Immature natural killer cell (primary cell): Measurements from ENCODE around the gene NXPE1. TPM values are rescaled to one million over a fixed set of nuclear protein-coding genes. Genes with fewer than 3 reads are reported as not detected.

Experiments
- DNase-seq, 3 donors: peaks; one replicate each; pipeline ENCODE4 v3.0.0; 2022; ENCODE audit warnings: mixed read lengths in 1 of 3
- H3K27ac Mint-ChIP-seq, 6 donors: one replicate each; pipeline ENCODE4 v1.8.0; 2020; ENCODE audit warnings: mixed read lengths in 6 of 6, mild to moderate bottlenecking in 5 of 6, inconsistent platforms in 4 of 6, moderate library complexity in 3 of 6
- H3K27me3 Mint-ChIP-seq, 3 donors: one replicate each; pipeline ENCODE4 v1.8.0; 2020 to 2021; ENCODE audit warnings: low read depth in 3 of 3, mild to moderate bottlenecking in 3 of 3, mixed read lengths in 3 of 3, moderate library complexity in 3 of 3, inconsistent platforms in 1 of 3
- H3K36me3 Mint-ChIP-seq, 3 donors: one replicate each; pipeline ENCODE4 v1.8.0; 2020; ENCODE audit warnings: mixed read lengths in 3 of 3, inconsistent platforms in 2 of 3, mild to moderate bottlenecking in 2 of 3
- H3K4me1 Mint-ChIP-seq, 2 donors: one replicate each; pipeline ENCODE4 v1.8.0; 2020; ENCODE audit warnings: inconsistent platforms in 2 of 2, mild to moderate bottlenecking in 2 of 2, mixed read lengths in 2 of 2, moderate library complexity in 1 of 2
- H3K4me3 Mint-ChIP-seq, 5 donors: one replicate each; pipeline ENCODE4 v1.8.0; 2020; ENCODE audit warnings: mild to moderate bottlenecking in 5 of 5, mixed read lengths in 5 of 5, inconsistent platforms in 3 of 5, moderate library complexity in 3 of 5
- H3K9me3 Mint-ChIP-seq, 6 donors: one replicate each; pipeline ENCODE4 v1.8.0; 2020; ENCODE audit warnings: mild to moderate bottlenecking in 6 of 6, mixed read lengths in 6 of 6, inconsistent platforms in 4 of 6, moderate library complexity in 3 of 6
- polyA plus RNA-seq, 3 donors: library from polyadenylated mRNA; unstranded; fragments of 300-500 nt; fragmentation: Illumina TruSeq; gene quantifications; one replicate each; pipeline ENCODE4 v1.2.3, GENCODE V29; 2021

Gene NXPE1
- polyA plus RNA-seq, 3 donors from 2014 or later, result not detected

GRCh38 chr11:114522818-114523217 is 36.9 kb downstream of the NXPE1 start:
- Mint-ChIP-seq H3K4me1 (no peaks in the 10 kb centered on the region), H3K36me3 (no peaks in the 10 kb centered on the region), H3K27ac (no peak overlapping the region), H3K9me3 (peaks cover 3 to 25% (median 13%) of the 10 kb centered on the region in 6 donors), H3K27me3 (peaks cover 0 to 14% (median 3%) of the 10 kb centered on the region in 3 donors), H3K4me3 (no peak overlapping the region)
- DNase-seq, result no peak

DNA sequence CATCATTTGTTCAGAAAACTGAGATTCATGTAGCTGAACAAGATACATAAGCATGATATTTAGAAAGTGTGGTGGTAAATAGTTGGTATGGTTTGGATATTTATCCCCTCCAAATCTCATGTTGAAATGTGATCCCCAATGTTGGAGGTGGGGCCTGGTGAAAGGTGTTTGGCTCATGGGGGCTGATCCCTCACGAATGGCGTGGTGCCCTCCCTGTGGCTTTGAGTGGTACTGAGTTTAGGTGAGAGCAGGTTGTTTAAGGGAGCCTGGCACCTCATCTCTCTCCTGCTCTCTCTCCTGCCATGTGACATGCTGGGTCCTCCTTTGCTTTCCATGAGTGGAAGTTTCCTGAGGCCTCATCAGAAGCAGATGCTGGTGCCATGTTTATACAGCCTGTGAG is 48.1 kb downstream of the NXPE1 start:
- Mint-ChIP-seq H3K4me1 (no peaks in the 10 kb centered on the region), H3K27ac (no peak overlapping the region), H3K9me3 (peaks cover 0 to 2% (median 0%) of the 10 kb centered on the region in 6 donors), H3K27me3 (peaks cover 4 to 20% (median 5%) of the 10 kb centered on the region in 3 donors), H3K36me3 (no peaks in the 10 kb centered on the region), H3K4me3 (no peak overlapping the region)
- no peak for DNase-seq

DNA sequence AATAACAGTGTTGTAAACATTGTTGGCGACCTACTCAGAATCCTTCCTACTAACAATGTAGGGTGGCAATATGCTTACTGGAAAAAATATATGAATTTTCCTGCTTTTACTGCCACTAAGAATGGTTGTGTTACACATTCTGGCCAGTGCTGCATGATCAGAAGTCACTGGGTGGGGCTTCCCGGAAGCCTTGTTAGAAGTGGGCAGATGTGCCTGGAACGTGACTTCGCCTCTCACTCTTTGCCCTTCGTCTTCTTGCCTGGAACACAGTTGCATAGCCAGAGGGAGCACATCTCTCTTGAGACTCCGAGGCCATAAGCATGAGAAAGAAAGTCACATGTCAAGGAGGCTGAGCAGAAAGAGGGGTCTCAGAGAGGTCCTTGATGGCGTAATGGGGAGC is 48.6 kb downstream of the NXPE1 start:
- Mint-ChIP-seq H3K4me3 (no peak overlapping the region), H3K27ac (no peak overlapping the region), H3K36me3 (no peaks in the 10 kb centered on the region), H3K4me1 (no peaks in the 10 kb centered on the region), H3K9me3 (peaks cover 0 to 2% (median 0%) of the 10 kb centered on the region in 6 donors), H3K27me3 (peaks cover 4 to 21% (median 5%) of the 10 kb centered on the region in 3 donors)
- no peak for DNase-seq

DNA sequence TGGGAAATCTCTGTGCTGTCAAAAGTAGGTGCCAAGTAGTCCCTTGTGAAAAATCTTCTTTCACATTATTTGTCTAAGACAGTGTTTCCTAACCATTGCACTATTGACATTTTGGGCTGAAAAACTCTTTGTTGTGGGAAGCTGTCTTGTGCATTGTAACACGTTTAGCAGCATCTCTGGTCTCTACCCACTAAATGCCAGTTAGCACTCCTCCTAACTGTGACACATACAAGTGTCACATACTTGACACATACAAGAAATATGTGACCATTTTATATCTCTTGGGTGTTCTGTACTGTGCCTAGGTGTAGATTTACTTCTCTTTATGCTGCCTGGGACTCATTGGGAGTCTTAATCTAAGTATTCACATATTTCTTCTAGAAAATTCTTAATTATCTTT is 57.8 kb downstream of the NXPE1 start:
- Mint-ChIP-seq H3K36me3 (no peaks in the 10 kb centered on the region), H3K27ac (no peak overlapping the region), H3K9me3 (peaks cover 0 to 3% (median under 1%) of the 10 kb centered on the region in 6 donors), H3K4me3 (no peak overlapping the region), H3K27me3 (peaks cover 8 to 12% (median 10%) of the 10 kb centered on the region in 3 donors), H3K4me1 (no peaks in the 10 kb centered on the region)
- no peak for DNase-seq

DNA sequence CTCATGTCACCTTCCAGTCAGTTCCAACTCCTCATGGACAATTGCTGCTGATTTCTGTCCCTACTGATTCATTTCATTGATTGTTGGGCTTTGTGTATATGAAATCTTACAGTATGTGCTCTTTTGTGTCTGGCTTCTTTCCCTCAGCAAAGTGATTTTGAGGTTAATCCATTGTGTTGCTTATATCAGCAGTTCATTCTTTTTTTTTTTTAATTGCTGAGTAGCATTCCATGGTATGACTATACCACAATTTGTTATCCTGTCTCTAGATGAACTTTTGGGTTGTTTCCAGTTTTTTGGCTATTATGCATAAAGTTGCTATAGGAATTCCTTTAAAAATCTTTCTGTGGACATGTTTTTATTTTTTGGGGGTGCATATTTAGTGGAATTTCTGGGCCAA is 59.9 kb downstream of the NXPE1 start:
- Mint-ChIP-seq H3K4me3 (no peak overlapping the region), H3K27me3 (peaks cover 0 to 4% (median 2%) of the 10 kb centered on the region in 3 donors), H3K9me3 (no peaks in the 10 kb centered on the region), H3K4me1 (no peaks in the 10 kb centered on the region), H3K27ac (no peak overlapping the region), H3K36me3 (no peaks in the 10 kb centered on the region)
- DNase-seq, result no peak

DNA sequence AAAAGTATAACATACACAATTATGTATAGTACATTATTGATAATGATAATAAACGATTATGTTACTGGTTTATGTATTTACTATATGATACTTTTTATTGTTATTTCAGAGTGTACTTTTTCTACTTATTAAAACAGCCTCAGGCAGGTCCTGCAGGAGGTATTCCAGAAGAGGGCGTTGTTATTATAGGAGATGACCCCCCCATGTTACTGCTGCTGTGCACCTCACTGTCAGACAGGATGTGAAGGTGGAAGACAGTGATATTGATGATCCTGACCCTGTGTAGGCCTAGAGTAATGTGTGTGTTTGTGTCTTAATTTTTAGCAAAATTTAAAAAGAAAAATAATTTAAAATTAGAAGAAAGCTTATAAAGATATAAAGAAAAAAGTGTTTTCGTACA is 62.8 kb downstream of the NXPE1 start:
- Mint-ChIP-seq H3K36me3 (no peaks in the 10 kb centered on the region), H3K9me3 (peaks cover 0 to 12% (median 4%) of the 10 kb centered on the region in 6 donors), H3K4me3 (no peak overlapping the region), H3K27ac (no peak overlapping the region), H3K4me1 (no peaks in the 10 kb centered on the region), H3K27me3 (peaks cover 2% of the 10 kb centered on the region in 3 donors)
- no peak for DNase-seq

DNA sequence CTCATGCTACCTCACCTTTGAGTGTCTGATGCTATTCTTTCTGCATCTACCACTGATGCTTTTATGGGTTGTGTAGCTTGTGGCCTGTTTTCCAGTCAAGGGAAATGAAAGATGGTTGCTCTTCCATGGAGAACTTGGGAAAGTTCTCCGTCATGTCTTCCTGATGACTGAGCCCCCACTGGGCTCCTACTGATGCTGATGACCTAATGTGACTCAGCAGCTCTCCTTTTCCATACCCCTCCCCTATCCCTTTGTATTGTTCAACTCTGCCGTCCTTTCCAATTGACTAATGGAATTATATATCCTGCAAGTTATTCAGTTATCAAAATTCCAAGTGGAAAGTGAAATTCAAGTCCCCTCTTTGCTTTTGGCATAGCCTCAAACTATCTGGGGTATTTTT is 75.8 kb downstream of the NXPE1 start:
- H3K27me3 Mint-ChIP-seq, result peaks cover 0 to 5% (median 2%) of the 10 kb centered on the region in 3 donors
- H3K9me3 Mint-ChIP-seq, result peaks cover 0 to 4% (median 0%) of the 10 kb centered on the region in 6 donors
- H3K4me1 Mint-ChIP-seq, result no peaks in the 10 kb centered on the region
- peaks cover 0 to 4% (median 3%) of the 10 kb centered on the region in 3 donors for H3K36me3 Mint-ChIP-seq
- DNase-seq, result no peak
- no peak overlapping the region for H3K27ac Mint-ChIP-seq
- no peak overlapping the region for H3K4me3 Mint-ChIP-seq

DNA sequence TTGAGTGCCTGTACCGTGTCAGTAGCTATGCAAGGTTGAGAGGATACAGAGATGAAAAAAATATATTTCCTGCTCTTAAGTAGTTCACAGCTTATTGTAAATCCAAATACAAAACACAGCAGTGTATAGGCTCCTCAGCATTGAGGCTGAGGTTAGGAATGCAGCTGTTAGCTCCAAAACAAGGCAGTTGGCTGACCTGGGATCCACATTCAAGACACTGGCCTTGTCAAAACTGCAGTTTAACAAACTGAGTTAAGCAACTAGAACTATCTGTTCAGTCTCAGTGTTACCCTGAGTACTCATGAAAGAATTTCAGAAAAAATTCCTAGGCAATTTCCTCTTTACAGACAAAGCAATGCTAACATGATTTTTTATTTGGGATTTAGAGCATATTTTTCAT is 77.6 kb downstream of the NXPE1 start:
- H3K9me3 Mint-ChIP-seq, result peaks cover 0 to 4% (median 0%) of the 10 kb centered on the region in 6 donors
- DNase-seq, result no peak
- H3K27ac Mint-ChIP-seq, result no peak overlapping the region
- no peaks in the 10 kb centered on the region for H3K4me1 Mint-ChIP-seq
- H3K4me3 Mint-ChIP-seq, result no peak overlapping the region
- H3K36me3 Mint-ChIP-seq, result peaks cover 0 to 4% (median 3%) of the 10 kb centered on the region in 3 donors
- peaks cover 0 to 5% (median 2%) of the 10 kb centered on the region in 3 donors for H3K27me3 Mint-ChIP-seq

DNA sequence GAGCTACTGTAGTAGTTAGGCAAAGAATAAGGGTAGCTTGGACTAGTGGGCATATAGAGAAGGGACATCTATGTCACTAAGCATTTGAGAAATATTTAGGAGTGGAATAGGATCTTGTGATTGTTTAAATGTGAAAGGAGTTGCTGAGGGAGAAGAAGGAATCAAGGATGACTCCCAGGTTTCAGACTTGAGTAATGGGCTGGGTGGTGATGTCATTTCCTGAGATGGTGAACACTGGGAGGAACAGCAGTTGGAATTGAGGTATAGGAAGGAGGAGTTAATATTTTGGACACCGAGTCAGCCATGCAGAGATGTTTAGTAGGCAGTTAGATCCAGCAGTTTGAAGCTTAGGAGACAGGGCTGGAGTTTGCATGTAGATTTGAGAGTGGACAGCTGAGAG is 80.3 kb downstream of the NXPE1 start:
- no peak for DNase-seq
- Mint-ChIP-seq H3K36me3 (peaks cover under 1 to 3% (median 2%) of the 10 kb centered on the region in 3 donors), H3K4me1 (no peaks in the 10 kb centered on the region), H3K27me3 (peaks cover 1 to 4% (median 3%) of the 10 kb centered on the region in 3 donors), H3K9me3 (peaks cover 0 to 4% (median 0%) of the 10 kb centered on the region in 6 donors), H3K27ac (no peak overlapping the region), H3K4me3 (no peak overlapping the region)

GRCh38 chr11:114478768-114479167 is 80.9 kb downstream of the NXPE1 start:
- no peak overlapping the region for H3K27ac Mint-ChIP-seq
- H3K27me3 Mint-ChIP-seq, result peaks cover 2 to 8% (median 3%) of the 10 kb centered on the region in 3 donors
- no peak for DNase-seq
- peaks cover 0 to 4% (median 0%) of the 10 kb centered on the region in 6 donors for H3K9me3 Mint-ChIP-seq
- H3K4me1 Mint-ChIP-seq, result no peaks in the 10 kb centered on the region
- no peak overlapping the region for H3K4me3 Mint-ChIP-seq
- peaks cover 0 to 3% (median 0%) of the 10 kb centered on the region in 3 donors for H3K36me3 Mint-ChIP-seq

DNA sequence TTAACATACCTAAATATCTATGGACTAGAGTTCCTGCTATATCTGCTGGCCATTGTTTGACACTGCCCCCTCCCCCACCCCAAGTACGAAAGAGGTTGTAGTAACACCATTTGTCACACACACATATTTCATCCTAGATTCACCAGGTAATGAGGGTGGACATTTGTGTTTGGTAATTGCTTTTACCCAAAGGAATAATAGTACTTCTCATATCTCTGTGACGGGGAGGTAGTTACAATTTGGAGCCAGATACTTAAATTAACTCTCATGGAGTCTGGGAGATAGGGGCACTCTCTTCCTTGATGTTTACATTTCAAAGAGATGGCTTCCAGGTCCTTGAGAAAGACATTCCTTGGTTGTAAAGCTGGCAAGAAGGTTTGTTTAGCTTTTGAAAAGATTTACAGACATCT is 81.7 kb downstream of the NXPE1 start:
- Mint-ChIP-seq H3K27ac (no peak overlapping the region), H3K4me3 (no peak overlapping the region), H3K9me3 (peaks cover 0 to 4% (median 0%) of the 10 kb centered on the region in 6 donors), H3K36me3 (peaks cover 0 to 3% (median 0%) of the 10 kb centered on the region in 3 donors), H3K27me3 (peaks cover 2 to 9% (median 3%) of the 10 kb centered on the region in 3 donors), H3K4me1 (no peaks in the 10 kb centered on the region)
- DNase-seq, result no peak

GRCh38 chr11:114472661-114473060 is 87.0 kb downstream of the NXPE1 start:
- DNase-seq, result no peak
- H3K4me1 Mint-ChIP-seq, result no peaks in the 10 kb centered on the region
- H3K27ac Mint-ChIP-seq, result no peak overlapping the region
- peaks cover 5 to 11% (median 8%) of the 10 kb centered on the region in 3 donors for H3K27me3 Mint-ChIP-seq
- H3K4me3 Mint-ChIP-seq, result no peak overlapping the region
- peaks cover 0 to 3% (median 0%) of the 10 kb centered on the region in 3 donors for H3K36me3 Mint-ChIP-seq
- H3K9me3 Mint-ChIP-seq, result peaks cover 0 to 4% (median 0%) of the 10 kb centered on the region in 6 donors
